ENCODE results near the gene LRRC1.

LRRC1 gene

GRCh38 chr6:53877151-53877550 is 82.3 kb downstream of the LRRC1 start:
- Histone ChIP-seq H3K36me3 (ENCODE audit: insufficient read depth, low read length) (peaks cover 5% of the 10 kb centered on the region), H3K27me3 (ENCODE audit: insufficient read depth, low read length, poor library complexity) (no peaks in the 10 kb centered on the region), H2AFZ (ENCODE audit: low read depth, low read length) (no peak overlapping the region), H3K4me1 (ENCODE audit: insufficient read depth, low read length) (peaks cover 6% of the 10 kb centered on the region), H3K4me3 (ENCODE audit: low read depth in 1 of 2, low read length in 2 of 2) (no peak overlapping the region), H3K27ac (ENCODE audit: low read length) (no peak overlapping the region), H3K79me2 (ENCODE audit: insufficient read depth, low read length) (peaks cover 55% of the 10 kb centered on the region), H3K4me2 (ENCODE audit: insufficient read depth, low read length) (no peak overlapping the region), H3K9ac (ENCODE audit: low read depth, low read length) (no peak overlapping the region), H3K9me3 (ENCODE audit: insufficient read depth, low read length, severe bottlenecking) (no peaks in the 10 kb centered on the region), H4K20me1 (ENCODE audit: insufficient read depth, low read length) (no peaks in the 10 kb centered on the region; the same call in 1 of the 2 replicates)
- no peak for TF ChIP-seq CTCF (IDR thresholded peaks at IDR 0.05; ENCODE audit: borderline replicate concordance, extremely low read depth, low read length, poor library complexity, severe bottlenecking)
- no peak for TF ChIP-seq EZH2 (IDR thresholded peaks at IDR 0.05; ENCODE audit: borderline replicate concordance, low read depth, low read length, severe bottlenecking)
- DNase-seq: no peak
- ATAC-seq (ENCODE audit: insufficient read depth, low read depth): no peak

GRCh38 chr6:53878808-53879207 is 84.0 kb downstream of the LRRC1 start:
- peaks cover 6% of the 10 kb centered on the region for H3K4me1 ChIP-seq (ENCODE audit: insufficient read depth, low read length)
- no peaks in the 10 kb centered on the region; the same call in 1 of the 2 replicates for H4K20me1 ChIP-seq (ENCODE audit: insufficient read depth, low read length)
- H3K9ac ChIP-seq (ENCODE audit: low read depth, low read length): no peak overlapping the region
- H3K27ac ChIP-seq (ENCODE audit: low read length): no peak overlapping the region
- no peak for ATAC-seq (ENCODE audit: insufficient read depth, low read depth)
- peaks cover 9% of the 10 kb centered on the region for H3K36me3 ChIP-seq (ENCODE audit: insufficient read depth, low read length)
- H3K27me3 ChIP-seq (ENCODE audit: insufficient read depth, low read length, poor library complexity): no peaks in the 10 kb centered on the region
- H3K9me3 ChIP-seq (ENCODE audit: insufficient read depth, low read length, severe bottlenecking): no peaks in the 10 kb centered on the region
- no peak for DNase-seq
- no peak overlapping the region for H3K4me2 ChIP-seq (ENCODE audit: insufficient read depth, low read length)
- H3K4me3 ChIP-seq (ENCODE audit: low read depth in 1 of 2, low read length in 2 of 2): no peak overlapping the region
- no peak for TF ChIP-seq CTCF (IDR thresholded peaks at IDR 0.05; ENCODE audit: borderline replicate concordance, extremely low read depth, low read length, poor library complexity, severe bottlenecking)
- no peak for TF ChIP-seq EZH2 (IDR thresholded peaks at IDR 0.05; ENCODE audit: borderline replicate concordance, low read depth, low read length, severe bottlenecking)
- H2AFZ ChIP-seq (ENCODE audit: low read depth, low read length): no peak overlapping the region
- H3K79me2 ChIP-seq (ENCODE audit: insufficient read depth, low read length): peaks cover 42% of the 10 kb centered on the region

- no peak for ATAC-seq (ENCODE audit: insufficient read depth, low read depth)
- no peak for TF ChIP-seq CTCF (IDR thresholded peaks at IDR 0.05; ENCODE audit: borderline replicate concordance, extremely low read depth, low read length, poor library complexity, severe bottlenecking)
- no peak for TF ChIP-seq EZH2 (IDR thresholded peaks at IDR 0.05; ENCODE audit: borderline replicate concordance, low read depth, low read length, severe bottlenecking)
Observed at GRCh38 chr6:53879608-53880007, 84.8 kb downstream of the LRRC1 start.

GRCh38 chr6:53887316-53887715 is 92.5 kb downstream of the LRRC1 start:
- peaks cover 18% of the 10 kb centered on the region for H3K36me3 ChIP-seq (ENCODE audit: insufficient read depth, low read length)
- 0 out of 2 replicates have a peak, but pooled peaks cover 3% of the 10 kb centered on the region for H3K79me2 ChIP-seq (ENCODE audit: insufficient read depth, low read length)
- no peak overlapping the region for H3K4me3 ChIP-seq (ENCODE audit: low read depth in 1 of 2, low read length in 2 of 2)
- H3K4me2 ChIP-seq (ENCODE audit: insufficient read depth, low read length): no peak overlapping the region
- peaks cover 33% of the 10 kb centered on the region for H3K4me1 ChIP-seq (ENCODE audit: insufficient read depth, low read length)
- peak overlapping the region; percentile 46 for H3K27ac ChIP-seq (ENCODE audit: low read length)
- TF ChIP-seq CTCF (IDR thresholded peaks at IDR 0.05; ENCODE audit: borderline replicate concordance, extremely low read depth, low read length, poor library complexity, severe bottlenecking): no peak
- TF ChIP-seq EZH2 (IDR thresholded peaks at IDR 0.05; ENCODE audit: borderline replicate concordance, low read depth, low read length, severe bottlenecking): no peak
- ATAC-seq (ENCODE audit: insufficient read depth, low read depth): peak; percentile 88
- peak; percentile 43 for DNase-seq
- H3K9me3 ChIP-seq (ENCODE audit: insufficient read depth, low read length, severe bottlenecking): no peaks in the 10 kb centered on the region
- H2AFZ ChIP-seq (ENCODE audit: low read depth, low read length): no peak overlapping the region
- H3K9ac ChIP-seq (ENCODE audit: low read depth, low read length): no peak overlapping the region
- no peaks in the 10 kb centered on the region for H4K20me1 ChIP-seq (ENCODE audit: insufficient read depth, low read length)
- H3K27me3 ChIP-seq (ENCODE audit: insufficient read depth, low read length, poor library complexity): no peaks in the 10 kb centered on the region

More at GRCh38 chr6:53879608-53880007, 84.8 kb downstream of the LRRC1 start:
- Histone ChIP-seq H4K20me1 (ENCODE audit: insufficient read depth, low read length) (no peaks in the 10 kb centered on the region), H3K4me3 (ENCODE audit: low read depth in 1 of 2, low read length in 2 of 2) (no peak overlapping the region), H3K9ac (ENCODE audit: low read depth, low read length) (no peak overlapping the region), H3K27me3 (ENCODE audit: insufficient read depth, low read length, poor library complexity) (no peaks in the 10 kb centered on the region), H3K9me3 (ENCODE audit: insufficient read depth, low read length, severe bottlenecking) (no peaks in the 10 kb centered on the region), H3K27ac (ENCODE audit: low read length) (no peak overlapping the region), H3K79me2 (ENCODE audit: insufficient read depth, low read length) (peaks cover 36% of the 10 kb centered on the region), H3K4me2 (ENCODE audit: insufficient read depth, low read length) (no peak overlapping the region), H3K36me3 (ENCODE audit: insufficient read depth, low read length) (peaks cover 12% of the 10 kb centered on the region), H3K4me1 (ENCODE audit: insufficient read depth, low read length) (peaks cover 6% of the 10 kb centered on the region), H2AFZ (ENCODE audit: low read depth, low read length) (no peak overlapping the region)
- no peak for DNase-seq

All from DND-41 (cell line).